GM19397 (cell line): Measurements from ENCODE around the gene KCNJ6.
"Not testable (repeated sequence)": the region's sequence is repeated elsewhere in the genome, so short reads cannot be mapped to it uniquely, and the experiment has no call there.

Experiments
- ATAC-seq: cut with Tn5 transposase; IDR thresholded peaks from one replicate; pipeline ENCODE4 v1.9.1; 2021; ENCODE audit warnings: mild to moderate bottlenecking, moderate library complexity; ENCODE audit not compliant: unreplicated experiment

The KCNJ6 gene

GRCh38 chr21:37658121-37658816 is 258.0 kb downstream of the KCNJ6 start:
- ATAC-seq, result no peak

- no peak for ATAC-seq
These were observed 259.4 kb downstream of the KCNJ6 start for GRCh38 chr21:37656899-37657298.

DNA sequence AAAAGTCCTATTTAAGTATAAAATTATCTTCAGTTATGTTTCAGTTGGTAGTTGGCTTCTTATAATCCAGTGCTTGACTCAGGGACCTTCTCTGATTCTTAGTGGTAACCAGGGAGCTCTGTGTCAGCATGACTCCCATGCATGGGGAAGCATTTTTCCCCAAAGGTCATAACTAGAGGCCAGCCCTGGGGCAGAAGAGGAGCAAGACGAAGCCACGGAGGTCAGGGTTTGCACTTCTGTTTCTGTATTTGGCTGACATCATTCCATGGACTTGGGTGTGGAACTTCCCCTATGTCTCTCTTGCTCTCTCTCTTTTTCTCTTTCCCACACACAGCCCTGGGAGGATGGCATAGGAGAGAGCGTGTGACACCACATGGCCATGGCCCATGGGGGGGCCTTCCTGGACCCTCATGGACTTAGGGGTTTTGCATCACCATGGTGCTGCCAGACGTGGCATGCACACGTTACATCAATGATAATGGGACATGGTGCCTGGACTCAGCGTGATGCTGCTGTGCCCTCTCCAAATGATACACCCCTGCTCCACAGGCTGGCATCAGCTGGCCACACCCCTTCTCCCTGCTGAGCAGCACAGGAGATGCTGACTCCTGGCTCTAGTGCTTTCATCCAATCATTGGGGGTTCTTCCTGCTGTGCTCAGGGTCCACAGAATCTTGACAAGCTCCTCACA is 260.5 kb downstream of the KCNJ6 start:
- ATAC-seq, result no peak

- no peak for ATAC-seq
These were observed 261.7 kb downstream of the KCNJ6 start for GRCh38 chr21:37654596-37654995.

DNA sequence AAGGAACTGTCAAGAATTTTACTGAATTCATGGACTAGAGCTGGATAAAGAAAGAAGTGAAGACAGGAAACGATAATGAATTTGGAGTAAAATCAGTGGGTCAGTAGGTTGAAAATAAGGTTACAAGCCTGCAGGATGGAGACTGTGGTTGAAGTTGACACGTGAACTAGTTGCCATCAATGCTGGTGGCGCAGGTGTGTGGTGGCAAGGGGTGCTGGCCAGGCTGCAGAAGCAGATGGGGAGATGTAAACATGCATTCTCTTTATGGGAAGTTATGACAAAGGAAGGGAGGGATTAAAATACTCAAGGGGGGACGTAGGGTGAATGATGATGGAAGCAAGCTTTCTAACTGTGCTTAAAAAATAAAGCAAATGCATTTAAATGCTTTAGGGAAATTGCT is 263.1 kb downstream of the KCNJ6 start:
- ATAC-seq, result no peak

DNA sequence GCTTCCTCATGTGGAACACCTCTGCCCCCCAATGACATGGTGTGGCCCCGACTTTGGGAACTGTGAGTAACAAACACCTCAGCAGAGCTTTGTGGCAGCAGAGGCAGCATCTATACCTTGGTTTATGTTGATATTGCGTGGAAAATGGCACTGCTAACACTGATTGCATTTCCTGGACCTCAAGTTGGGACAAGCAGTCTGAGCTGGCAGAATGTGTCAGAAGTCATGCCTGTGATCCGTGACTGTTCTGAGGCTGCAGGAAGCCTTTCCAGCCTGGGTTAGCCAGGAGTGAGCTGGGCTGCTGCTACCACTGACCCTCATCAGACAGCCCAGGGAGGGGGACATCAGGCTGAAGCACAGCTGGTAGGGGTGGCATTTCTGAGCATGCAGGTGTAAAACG is 268.5 kb downstream of the KCNJ6 start:
- ATAC-seq, result no peak

- not testable (repeated sequence) for ATAC-seq
These were observed 269.5 kb downstream of the KCNJ6 start for GRCh38 chr21:37646761-37647160.

DNA sequence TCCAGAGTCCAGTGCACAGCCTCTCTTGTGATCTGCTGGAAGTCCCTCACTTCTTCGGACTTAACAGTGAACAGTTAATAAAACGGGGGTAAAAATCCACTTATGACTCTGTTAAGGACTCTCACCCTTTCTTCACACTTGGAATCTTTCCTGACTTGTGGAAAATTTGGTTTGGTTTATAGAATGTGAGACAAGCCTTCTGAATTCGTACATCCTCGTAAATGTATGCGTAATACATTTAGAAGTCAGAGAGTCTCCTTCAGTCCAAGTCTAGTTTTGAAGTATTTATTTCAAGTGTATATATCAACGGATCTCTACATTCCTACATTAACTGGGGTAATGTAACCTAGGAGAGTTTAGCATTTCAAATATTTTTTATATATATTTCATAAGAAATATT is 270.4 kb downstream of the KCNJ6 start:
- no peak for ATAC-seq

DNA sequence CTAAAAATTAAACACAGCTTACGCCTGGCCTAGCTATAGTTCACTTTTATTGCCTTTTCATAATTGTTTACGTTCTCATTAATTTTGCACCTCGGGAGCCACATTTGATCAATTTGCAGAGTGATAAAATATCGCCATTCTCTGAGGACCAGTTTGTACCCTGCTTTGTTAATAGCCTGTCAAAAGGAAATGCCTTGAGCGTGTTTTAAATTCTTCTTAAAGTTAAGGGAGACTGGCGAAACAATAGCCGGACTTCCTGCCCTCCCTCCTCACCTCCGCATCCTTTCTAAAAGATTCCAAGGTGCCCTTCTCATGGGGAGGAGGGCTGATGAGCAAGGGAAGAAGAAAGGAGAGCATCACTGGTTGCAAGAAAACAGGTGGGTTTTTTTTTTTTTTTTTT is 271.6 kb downstream of the KCNJ6 start:
- ATAC-seq, result no peak

- not testable (repeated sequence) for ATAC-seq
These were observed 272.4 kb downstream of the KCNJ6 start for GRCh38 chr21:37643862-37644261.

GRCh38 chr21:37642493-37642892 is 273.8 kb downstream of the KCNJ6 start:
- ATAC-seq, result no peak

GRCh38 chr21:37639756-37640155 is 276.5 kb downstream of the KCNJ6 start:
- no peak for ATAC-seq

GRCh38 chr21:37636152-37636860 is 280.0 kb downstream of the KCNJ6 start:
- ATAC-seq, result no peak

DNA sequence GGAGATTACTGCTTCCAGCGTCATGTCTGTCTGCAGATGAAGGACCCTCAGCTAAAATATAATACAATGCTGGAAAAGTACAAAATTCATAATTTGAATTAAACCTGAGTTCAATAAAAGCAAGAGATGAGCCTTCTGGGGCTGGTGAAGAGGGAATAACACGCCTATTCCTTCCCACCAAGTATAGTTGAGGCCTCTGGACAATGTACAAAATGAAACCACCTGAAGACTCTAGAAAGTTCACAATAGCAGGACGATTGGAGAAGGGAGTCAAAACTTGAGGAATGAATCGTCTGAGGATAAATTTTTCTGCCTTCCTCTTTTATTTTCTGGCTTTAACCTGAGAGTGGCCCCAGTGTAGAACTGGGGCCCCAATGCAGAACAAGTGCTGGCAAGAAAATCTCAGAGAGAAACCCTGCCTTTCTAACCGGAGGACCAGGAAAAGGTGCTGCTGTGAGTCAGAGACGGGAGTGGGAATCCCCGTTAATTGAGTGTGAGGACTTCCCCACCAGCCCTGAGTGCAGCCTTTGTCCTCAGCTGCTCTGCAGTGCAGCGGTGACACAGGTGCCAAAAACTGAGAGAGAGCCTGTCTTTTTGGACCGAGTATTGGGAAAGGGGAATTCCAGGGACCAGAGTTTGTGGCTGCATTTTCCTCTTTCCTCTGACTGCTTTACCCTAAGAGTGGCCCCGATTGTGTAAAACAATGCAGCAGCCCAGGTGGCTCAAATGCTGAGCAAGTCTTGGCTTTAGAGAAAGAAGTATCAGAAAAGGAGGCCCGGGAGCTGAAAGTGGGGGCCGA is 284.7 kb downstream of the KCNJ6 start:
- no peak for ATAC-seq

- no peak for ATAC-seq
These were observed 285.4 kb downstream of the KCNJ6 start for GRCh38 chr21:37630872-37631271.

GRCh38 chr21:37628362-37628761 is 287.9 kb downstream of the KCNJ6 start:
- no peak for ATAC-seq

GRCh38 chr21:37627561-37627960 is 288.7 kb downstream of the KCNJ6 start:
- no peak for ATAC-seq

GRCh38 chr21:37627074-37627473 is 289.2 kb downstream of the KCNJ6 start:
- no peak for ATAC-seq

- no peak for ATAC-seq
These were observed 289.9 kb downstream of the KCNJ6 start for GRCh38 chr21:37626320-37626719.

GRCh38 chr21:37623689-37624088 is 292.6 kb downstream of the KCNJ6 start:
- no peak for ATAC-seq

DNA sequence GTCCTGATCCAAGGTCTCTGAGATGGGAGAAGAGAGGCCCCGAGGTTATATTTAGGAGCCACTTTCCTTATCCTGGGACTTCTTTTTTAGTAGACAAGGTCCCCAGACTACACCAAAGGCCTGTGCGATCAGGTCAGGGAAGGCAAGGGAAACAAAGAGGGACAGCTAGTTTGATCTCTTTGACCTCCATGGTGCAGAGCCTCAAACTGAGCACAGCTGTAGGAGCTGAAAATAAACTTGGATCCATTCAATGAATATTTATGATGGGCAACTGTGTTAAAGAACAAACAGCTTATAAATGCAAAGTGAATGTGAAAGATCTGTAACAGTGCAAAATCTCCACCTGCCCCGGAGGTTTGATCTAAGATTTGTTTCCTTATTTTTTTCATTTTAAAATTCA is 293.1 kb downstream of the KCNJ6 start:
- ATAC-seq, result no peak
